Astrocyte (in vitro differentiated cells and primary cell): ENCODE data around the gene KRTAP25-1.

Experiments
- EZH2 ChIP-seq: IDR thresholded peaks from 2 replicates; pipeline ENCODE4 v1.6.1; 2012; ENCODE audit warnings: mild to moderate bottlenecking, low read length, inconsistent platforms; ENCODE audit not compliant: insufficient read depth
- TF ChIP-seq, protein P1 (sequence below): IDR thresholded peaks from 2 replicates; pipeline ENCODE4 v1.5.1; 2011; ENCODE audit warnings: low read depth, mild to moderate bottlenecking, inconsistent platforms, low read length, moderate library complexity; ENCODE audit not compliant: insufficient read depth

DNA sequence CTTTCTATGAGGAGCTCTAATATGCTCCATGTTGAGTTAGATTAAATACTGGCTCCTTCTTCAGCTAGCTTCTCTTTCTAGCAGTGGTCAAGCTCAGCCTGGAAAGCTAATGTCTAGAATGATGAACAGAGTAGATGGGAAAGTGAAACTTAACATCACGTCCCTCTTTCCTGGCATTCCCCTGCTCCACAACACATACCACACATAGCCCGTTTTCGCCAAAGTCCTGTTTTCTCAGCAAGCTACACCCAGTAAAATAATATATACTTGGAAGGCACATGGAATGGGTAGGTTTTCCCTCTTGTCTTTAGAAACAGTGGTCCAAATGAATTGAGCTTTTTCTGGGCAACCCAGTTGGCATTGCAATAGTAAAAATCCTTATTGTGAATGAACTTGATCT is 44.4 kb upstream of the KRTAP25-1 start:
- TF ChIP-seq, protein P1, sequence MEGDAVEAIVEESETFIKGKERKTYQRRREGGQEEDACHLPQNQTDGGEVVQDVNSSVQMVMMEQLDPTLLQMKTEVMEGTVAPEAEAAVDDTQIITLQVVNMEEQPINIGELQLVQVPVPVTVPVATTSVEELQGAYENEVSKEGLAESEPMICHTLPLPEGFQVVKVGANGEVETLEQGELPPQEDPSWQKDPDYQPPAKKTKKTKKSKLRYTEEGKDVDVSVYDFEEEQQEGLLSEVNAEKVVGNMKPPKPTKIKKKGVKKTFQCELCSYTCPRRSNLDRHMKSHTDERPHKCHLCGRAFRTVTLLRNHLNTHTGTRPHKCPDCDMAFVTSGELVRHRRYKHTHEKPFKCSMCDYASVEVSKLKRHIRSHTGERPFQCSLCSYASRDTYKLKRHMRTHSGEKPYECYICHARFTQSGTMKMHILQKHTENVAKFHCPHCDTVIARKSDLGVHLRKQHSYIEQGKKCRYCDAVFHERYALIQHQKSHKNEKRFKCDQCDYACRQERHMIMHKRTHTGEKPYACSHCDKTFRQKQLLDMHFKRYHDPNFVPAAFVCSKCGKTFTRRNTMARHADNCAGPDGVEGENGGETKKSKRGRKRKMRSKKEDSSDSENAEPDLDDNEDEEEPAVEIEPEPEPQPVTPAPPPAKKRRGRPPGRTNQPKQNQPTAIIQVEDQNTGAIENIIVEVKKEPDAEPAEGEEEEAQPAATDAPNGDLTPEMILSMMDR: no peak
- TF ChIP-seq EZH2: no peak
